MCF 10A (cell line): Measurements from ENCODE around the gene EPB41L4A. TPM values are rescaled to one million over a fixed set of nuclear protein-coding genes. Genes with fewer than 3 reads are reported as not detected.

Experiments used
- BruUV-seq: library from RNA; stranded (reverse); fragments of 400-500 nt; replicated peaks from 2 replicates; lab custom pipeline; 2021; lab: Mats Ljungman, UMichigan
- CTCF ChIA-PET: fragments of 300-600 bp; sonication (Branson Sonifier 250); formaldehyde crosslinking; extraction: SDS; loops from one replicate; lab custom pipeline; 2021; ENCODE audit warnings: antibody characterized with exemption, inconsistent platforms; lab: Yijun Ruan, JAX
- POLR2A ChIA-PET: fragments of 300-600, 350-650 bp; sonication (Branson Sonifier 250); formaldehyde crosslinking; extraction: SDS; loops from one replicate; lab custom pipeline; 2020; ENCODE audit warnings: antibody characterized with exemption, inconsistent platforms; lab: Yijun Ruan, JAX
- DNase-seq: peaks from one replicate; pipeline ENCODE4 v3.0.0-alpha.2; 2018; ENCODE audit not compliant: unreplicated experiment
- H3K27ac Mint-ChIP-seq: one replicate; pipeline ENCODE4 v1.8.0; 2022; ENCODE audit warnings: mild to moderate bottlenecking, low read depth, mixed read lengths; ENCODE audit not compliant: unreplicated experiment
- H3K27me3 Mint-ChIP-seq: one replicate; pipeline ENCODE4 v1.8.0; 2022; ENCODE audit warnings: mixed read lengths; ENCODE audit not compliant: insufficient read depth, unreplicated experiment
- H3K36me3 Mint-ChIP-seq: one replicate; pipeline ENCODE4 v1.8.0; 2022; ENCODE audit warnings: mild to moderate bottlenecking, moderate library complexity, mixed read lengths; ENCODE audit not compliant: insufficient read depth, unreplicated experiment
- H3K4me1 Mint-ChIP-seq: one replicate; pipeline ENCODE4 v1.8.0; 2022; ENCODE audit warnings: mixed read lengths; ENCODE audit not compliant: insufficient read depth, unreplicated experiment
- H3K4me3 Mint-ChIP-seq: one replicate; pipeline ENCODE4 v1.8.0; 2022; ENCODE audit warnings: mild to moderate bottlenecking, moderate library complexity, mixed read lengths; ENCODE audit not compliant: unreplicated experiment
- H3K9me3 Mint-ChIP-seq: one replicate; pipeline ENCODE4 v1.8.0; 2022; ENCODE audit warnings: mixed read lengths; ENCODE audit not compliant: unreplicated experiment
- CTCF ChIP-seq: fragments of 200-600 bp; IDR thresholded peaks from one replicate; pipeline ENCODE4 v1.8.0; 2022; ENCODE audit warnings: antibody characterized with exemption, mild to moderate bottlenecking; ENCODE audit not compliant: unreplicated experiment
- intact Hi-C: fragments of 100-400 bp; cut with micrococcal nuclease; formaldehyde crosslinking; loops from 2 replicates; pipeline ENCODE4 v1.14.1; 2022
- total RNA-seq: library from RNA; stranded (reverse); gene quantifications from 2 replicates; pipeline ENCODE4 v1.2.3, GENCODE V29; 2022

The EPB41L4A gene
- total RNA-seq, 1 experiment from 2014 or later = 12.4 TPM

GRCh38 chr5:112117551-112117950 lies 301.5 kb downstream of the EPB41L4A start:
- POLR2A ChIA-PET = no interaction called here
- no TSS peak for BruUV-seq
- no peak for TF ChIP-seq CTCF
- Mint-ChIP-seq H3K36me3 (no peaks in the 10 kb centered on the region), H3K4me1 (no peaks in the 10 kb centered on the region), H3K27ac (no peak overlapping the region), H3K4me3 (no peak overlapping the region), H3K27me3 (no peaks in the 10 kb centered on the region), H3K9me3 (no peaks in the 10 kb centered on the region)
- CTCF ChIA-PET = no interaction called here
- intact Hi-C loops = no loop called here
- no peak for DNase-seq

GRCh38 chr5:112116371-112116770 lies 302.7 kb downstream of the EPB41L4A start:
- ChIA-PET POLR2A (no interaction called here), CTCF (no interaction called here)
- Mint-ChIP-seq H3K4me3 (no peak overlapping the region), H3K27me3 (no peaks in the 10 kb centered on the region), H3K9me3 (no peaks in the 10 kb centered on the region), H3K27ac (no peak overlapping the region), H3K4me1 (no peaks in the 10 kb centered on the region), H3K36me3 (no peaks in the 10 kb centered on the region)
- no peak for DNase-seq
- intact Hi-C loops = no loop called here
- TF ChIP-seq CTCF = no peak
- BruUV-seq = no TSS peak

GRCh38 chr5:112113565-112113964 lies 305.5 kb downstream of the EPB41L4A start:
- ChIA-PET CTCF (interaction anchor here (0.6 kb wide), 1 partner anchor 257 kb away, joined by 4 read pairs; no protein-coding TSS in a partner anchor), POLR2A (no interaction called here)
- H3K9me3 Mint-ChIP-seq = no peaks in the 10 kb centered on the region
- no peaks in the 10 kb centered on the region for H3K27me3 Mint-ChIP-seq
- no peak for TF ChIP-seq CTCF
- BruUV-seq = no TSS peak
- intact Hi-C loops = no loop called here
- peaks cover 7% of the 10 kb centered on the region for H3K4me1 Mint-ChIP-seq
- no peaks in the 10 kb centered on the region for H3K36me3 Mint-ChIP-seq
- no peak overlapping the region for H3K4me3 Mint-ChIP-seq
- H3K27ac Mint-ChIP-seq = no peak overlapping the region
- DNase-seq = no peak
